GM12891 (cell line): ENCODE data around the gene FIGNL2.

Experiments used
- POLR2A ChIP-seq: IDR thresholded peaks from 2 replicates; pipeline ENCODE4 v1.6.1; 2011; ENCODE audit warnings: low read depth, low read length, control low read depth
- POU2F2 ChIP-seq: IDR thresholded peaks from 2 replicates; pipeline ENCODE4 v1.6.1; 2011; ENCODE audit warnings: low read depth, mild to moderate bottlenecking, control low read depth, low read length, moderate library complexity
- SPI1 ChIP-seq: IDR thresholded peaks from 2 replicates; pipeline ENCODE4 v1.6.1; 2011; ENCODE audit warnings: low read depth, low read length, control low read depth
- TAF1 ChIP-seq: IDR thresholded peaks from 2 replicates; pipeline ENCODE4 v1.6.1; 2011; ENCODE audit warnings: low read depth, low read length, control low read depth

GRCh38 chr12:51812871-51813270 is 35.6 kb downstream of the FIGNL2 start:
- no peak for TF ChIP-seq POU2F2
- no peak for TF ChIP-seq TAF1
- TF ChIP-seq POLR2A: no peak
- TF ChIP-seq SPI1: no peak
